ENCODE measurements around the gene GABBR2.
"Not testable (repeated sequence)": the region's sequence is repeated elsewhere in the genome, so short reads cannot be mapped to it uniquely, and the experiment has no call there.

Gene GABBR2

DNA sequence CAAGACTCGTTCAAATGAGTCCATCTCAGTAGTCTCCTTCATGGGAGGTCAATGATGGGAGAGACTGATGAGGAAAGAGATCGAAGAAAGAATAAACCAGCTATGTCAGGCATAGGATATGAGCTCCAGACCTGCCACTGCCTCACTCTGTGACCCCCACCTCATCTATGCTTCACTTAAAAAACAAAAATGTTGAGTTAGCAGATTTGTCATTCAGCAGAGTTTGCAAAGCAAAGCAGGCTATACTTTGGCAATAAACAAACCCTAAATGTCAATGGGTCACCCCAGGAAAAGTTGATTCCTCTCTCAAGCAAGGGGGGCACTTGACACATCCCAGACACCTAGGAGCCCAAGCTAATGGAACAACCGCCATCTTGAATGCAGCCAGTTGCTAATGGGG lies 117.0 kb downstream of the GABBR2 start:
- no peak for DNase-seq

DNA sequence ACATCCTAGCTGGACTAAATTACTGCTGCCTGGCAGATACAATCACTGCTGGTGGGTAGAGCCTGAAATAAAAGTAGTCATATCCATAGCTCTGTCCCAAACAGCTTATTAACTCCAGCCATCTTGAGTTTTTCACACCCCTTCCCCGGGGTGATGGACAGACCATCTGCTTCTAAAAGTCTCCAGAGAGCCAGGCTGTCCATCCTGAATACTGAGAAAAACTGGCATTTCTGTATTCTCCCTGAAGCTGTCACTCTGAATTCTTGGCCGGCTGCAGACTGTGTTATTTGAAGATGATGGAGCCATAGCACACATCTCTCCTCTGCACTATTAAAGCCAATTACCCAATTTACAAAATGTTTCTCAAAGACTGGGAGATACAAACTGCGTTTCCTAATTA lies 118.6 kb downstream of the GABBR2 start:
- DNase-seq, result no peak

DNA sequence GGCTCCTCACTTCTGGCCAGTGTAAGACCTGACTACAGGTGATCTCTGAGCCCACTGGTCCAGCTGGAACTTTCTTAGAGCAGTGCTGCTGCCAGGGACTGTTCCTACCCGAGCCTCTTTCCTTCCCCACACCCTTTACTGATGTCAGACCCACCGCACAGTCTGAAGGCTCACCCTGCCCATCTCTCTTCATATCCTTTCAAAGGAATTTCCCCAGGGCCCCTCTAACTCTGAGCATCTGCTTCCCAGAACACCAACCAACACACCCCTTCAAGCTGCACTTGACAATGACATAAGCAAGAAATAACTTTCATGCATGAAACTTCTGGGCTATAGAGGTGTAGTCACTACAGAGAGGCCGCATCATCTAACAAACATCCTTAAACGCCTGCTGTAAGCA lies 119.6 kb downstream of the GABBR2 start:
- DNase-seq, result no peak

DNA sequence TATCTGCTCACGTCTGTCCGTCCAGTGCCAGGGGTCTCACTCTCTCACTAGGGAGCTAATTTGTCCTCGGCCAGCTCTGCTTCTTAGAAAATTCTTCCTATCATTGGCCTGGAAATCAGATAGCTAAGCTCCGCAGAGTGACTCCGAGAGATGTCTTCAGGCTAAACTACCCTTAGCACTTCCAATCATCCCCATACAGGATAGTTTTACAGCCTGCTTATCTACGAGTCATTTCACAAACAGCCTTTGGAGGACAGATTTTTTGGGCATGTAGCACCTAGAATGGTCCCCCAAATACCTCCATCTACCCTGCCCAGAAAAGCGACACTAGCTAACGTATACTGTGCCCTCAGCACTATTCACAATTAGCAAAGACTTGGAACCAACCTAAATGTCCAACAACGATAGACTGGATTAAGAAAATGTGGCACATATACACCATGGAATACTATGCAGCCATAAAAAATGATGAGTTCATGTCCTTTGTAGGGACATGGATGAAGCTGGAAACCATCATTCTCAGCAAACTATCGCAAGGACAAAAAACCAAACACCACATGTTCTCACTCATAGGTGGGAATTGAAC lies 123.8 kb downstream of the GABBR2 start:
- not testable (repeated sequence) for DNase-seq

DNA sequence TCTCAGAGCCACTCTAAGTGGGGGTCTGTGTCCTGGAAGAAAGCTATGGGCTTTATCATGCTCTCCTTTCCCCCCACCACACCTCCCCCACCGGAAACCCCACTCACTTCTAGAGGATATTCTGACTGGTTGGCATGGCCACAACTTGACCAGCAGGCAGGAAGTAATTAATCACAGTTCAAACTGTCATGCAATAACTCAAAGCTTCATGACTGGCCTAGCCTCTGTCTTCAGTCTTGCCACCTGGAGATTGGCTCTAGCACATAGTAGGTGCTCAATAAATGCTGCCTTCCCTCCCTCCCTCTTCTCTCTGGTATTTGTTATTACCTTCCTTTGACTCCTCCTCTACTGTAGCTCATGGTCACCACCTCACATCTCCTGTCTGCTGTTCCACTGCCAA lies 124.7 kb downstream of the GABBR2 start:
- DNase-seq, result no peak

DNA sequence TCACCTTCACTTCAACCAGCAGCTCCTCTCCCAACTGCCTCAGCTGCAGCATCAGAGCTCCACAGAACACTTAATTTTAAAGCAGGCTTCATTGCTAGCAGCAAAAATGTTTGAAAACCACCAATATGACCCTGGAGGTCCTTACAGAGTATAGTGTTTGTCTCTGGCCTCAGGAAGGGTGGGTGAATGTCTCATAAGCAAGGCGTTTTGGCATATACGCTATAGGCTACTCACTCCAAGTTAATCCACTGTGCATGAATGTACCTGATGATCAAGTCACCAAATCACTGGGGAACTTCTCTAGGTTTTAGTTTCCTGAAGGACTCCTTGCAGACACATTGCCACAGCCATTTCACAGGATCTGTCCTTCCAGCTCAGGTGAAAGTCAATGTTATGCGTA lies 125.3 kb downstream of the GABBR2 start:
- DNase-seq, result no peak

DNA sequence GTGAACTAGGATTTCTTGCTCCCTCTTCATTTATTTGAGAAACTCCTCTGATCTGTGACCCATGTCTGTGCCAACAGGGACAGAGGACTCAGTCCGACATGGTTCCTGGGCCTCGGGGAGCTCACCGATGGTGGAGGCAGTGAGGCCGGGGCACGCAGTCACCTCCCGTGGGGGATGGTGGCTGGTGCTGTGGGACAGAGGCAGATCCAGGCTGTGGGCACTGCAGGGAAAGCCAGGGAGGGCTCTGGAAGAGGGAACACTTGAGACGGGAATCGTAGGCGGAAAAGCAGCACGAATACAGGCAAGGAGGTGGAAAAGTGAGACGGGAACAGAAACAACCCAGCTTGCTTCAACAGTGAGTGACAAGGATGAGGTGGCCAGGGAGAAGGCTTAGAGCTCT lies 127.8 kb downstream of the GABBR2 start:
- no peak for DNase-seq

DNA sequence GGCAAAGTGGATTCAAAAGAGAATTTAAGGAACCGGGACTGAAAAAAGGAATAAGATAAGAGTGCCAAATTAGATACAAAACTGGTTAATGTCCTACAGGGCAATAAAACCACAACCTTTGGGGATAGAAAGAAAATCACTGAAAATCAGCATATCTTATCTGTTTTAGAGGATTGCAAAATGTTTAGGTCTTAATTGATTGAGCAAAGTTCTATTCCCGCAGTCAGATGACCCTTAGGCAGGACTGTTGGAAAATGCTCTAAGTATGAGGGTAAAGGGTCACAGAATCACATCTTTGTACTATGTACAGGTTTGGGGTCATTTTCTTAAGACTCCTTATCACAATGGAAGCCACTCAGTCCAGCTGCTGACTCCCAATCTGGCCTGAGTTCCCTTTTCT lies 129.0 kb downstream of the GABBR2 start:
- no peak for DNase-seq

DNA sequence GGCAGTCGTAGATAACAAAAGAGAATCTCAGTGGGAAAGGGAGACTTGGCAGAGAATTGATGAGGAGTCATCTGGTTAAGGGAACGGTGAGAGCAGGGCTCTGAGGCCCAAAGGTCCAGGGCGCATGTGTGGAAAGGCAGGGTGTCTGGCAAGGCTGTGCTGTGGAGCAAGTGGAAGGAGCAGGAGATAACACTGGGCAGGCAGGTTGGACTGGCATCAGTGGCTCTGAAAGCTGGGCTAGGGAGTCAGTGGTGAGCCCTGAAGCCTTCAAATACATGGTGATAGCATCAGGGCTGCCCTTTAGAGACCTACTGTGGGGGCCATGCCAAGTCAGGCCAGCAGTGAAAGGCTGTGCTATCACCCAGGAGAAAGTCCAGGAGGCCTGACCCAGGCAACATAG lies 131.3 kb downstream of the GABBR2 start:
- no peak for DNase-seq

DNA sequence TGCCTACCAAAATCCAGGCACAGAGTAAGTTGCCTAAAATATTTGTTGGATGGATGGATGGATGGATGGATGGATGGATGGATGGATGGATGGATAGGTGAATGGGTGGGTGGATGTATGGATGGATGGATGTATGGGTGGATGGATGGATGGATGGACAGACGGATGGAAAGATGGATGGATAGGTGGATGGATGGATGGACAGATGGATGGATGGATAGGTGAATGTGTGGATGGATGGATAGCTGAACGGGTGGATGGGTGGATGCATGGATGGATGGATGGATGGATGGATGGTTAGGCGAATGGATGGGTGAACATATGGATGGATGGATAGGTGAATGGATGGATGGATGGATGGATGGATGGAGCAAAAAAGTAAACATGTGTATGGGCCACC lies 131.9 kb downstream of the GABBR2 start:
- no peak for DNase-seq

DNA sequence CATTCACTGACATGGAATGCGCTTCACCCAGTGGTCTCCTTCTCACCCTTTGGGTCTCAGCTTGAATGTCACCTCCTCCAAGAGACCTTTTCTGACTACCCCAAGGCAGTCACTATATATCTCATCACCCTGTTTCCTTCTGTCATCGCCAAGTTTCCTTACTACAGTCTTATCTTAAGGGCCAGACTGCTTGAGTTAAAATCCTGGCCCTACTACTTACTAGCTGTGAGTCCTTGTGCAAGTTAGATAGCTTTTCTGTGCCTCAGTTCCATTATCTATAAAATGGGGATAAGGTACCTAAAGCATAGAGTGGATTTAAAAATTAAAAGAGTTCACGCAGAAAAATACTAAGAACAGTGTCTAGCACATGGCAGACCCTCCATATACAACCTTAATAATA lies 132.4 kb downstream of the GABBR2 start:
- DNase-seq, result no peak

DNA sequence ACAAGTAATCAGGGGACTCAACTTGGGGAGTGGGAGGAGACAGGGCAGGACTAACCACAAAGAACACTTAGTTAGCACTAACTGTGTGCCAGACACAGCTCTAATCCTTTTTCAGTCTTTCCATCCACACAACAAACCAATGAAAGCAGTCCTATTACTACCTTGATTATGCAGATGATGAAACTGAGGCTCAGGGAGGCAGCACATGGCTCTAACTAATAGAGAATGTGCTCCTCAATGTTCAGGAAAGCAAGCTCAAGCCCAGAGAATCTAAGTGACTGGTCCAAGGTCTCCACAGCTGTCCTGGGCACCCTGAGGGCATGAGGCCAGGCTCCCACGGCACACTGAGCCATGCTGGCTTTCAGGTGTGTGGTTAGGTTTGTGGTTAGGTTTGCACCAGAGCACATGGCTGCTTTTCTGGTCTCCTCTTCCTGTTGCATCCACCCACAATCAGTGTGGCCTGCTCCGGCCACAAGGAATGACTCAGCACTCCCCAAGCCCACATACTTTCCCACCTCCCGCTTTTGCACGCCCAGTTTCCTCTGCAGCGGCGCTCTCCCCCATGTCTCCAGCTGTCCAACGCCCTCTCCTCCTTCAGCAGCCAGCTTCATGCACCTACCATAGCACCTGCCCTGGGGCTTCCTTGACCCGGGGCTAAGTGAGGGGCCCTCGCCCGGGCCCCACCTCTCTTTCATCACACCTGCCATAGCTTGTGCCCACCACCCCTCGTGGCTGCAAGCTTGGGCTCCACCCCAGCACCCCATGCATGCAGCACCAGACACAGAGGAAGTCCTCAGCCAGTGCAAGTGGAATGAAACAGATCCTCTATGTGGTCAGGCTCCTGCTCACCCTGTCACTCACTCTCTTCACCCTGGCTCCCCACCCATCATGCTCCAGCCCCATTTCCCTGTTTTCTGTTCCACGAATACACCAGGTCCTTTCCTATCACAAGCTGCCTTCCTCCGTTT lies 133.1 kb downstream of the GABBR2 start:
- DNase-seq, result peak; percentile 10 to 13

DNA sequence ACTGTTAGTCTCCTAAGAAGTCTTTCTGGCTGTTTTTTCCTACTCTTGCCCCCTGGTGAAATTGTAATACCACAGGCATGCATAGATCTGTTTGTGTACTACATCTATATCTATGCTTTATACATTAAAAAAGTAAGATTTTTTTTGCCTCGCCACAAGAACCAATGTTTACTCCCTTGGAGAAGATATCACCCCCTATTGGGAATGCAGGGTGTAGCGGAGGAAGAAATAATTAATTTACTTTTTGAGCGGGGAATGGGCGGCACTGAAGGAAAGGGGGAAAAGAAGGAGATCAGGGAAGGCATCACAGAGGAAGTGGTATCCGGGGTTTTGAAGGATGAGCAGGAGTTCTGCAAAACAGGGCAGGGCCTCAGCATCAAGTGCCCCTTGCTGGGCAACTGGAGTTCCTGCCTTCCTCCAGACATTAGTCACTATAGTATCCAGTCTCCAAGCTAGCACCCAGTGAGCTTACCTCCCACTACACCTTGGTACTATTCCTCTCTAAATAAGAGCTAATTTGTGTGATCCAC lies 134.9 kb downstream of the GABBR2 start:
- DNase-seq, result no peak

DNA sequence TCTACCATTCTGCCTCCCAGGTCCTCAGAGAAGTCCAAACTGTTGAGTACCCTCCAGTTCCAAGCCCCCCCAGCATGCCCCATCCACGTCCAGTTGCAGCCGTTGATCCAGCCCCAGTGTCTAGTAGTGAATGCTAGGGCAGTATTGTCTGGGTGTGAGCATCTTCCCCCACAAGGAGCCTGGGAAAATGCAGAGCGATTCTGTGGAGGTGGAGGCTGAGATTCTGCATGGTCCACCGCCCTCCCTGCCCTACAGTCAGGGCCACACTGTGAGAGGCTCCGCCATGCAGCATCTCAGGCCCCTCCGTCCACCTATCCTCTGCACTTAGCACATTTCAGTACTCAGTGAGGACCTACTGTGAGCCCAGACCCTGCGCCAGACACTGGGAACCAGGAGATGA lies 135.9 kb downstream of the GABBR2 start:
- no peak for DNase-seq

DNA sequence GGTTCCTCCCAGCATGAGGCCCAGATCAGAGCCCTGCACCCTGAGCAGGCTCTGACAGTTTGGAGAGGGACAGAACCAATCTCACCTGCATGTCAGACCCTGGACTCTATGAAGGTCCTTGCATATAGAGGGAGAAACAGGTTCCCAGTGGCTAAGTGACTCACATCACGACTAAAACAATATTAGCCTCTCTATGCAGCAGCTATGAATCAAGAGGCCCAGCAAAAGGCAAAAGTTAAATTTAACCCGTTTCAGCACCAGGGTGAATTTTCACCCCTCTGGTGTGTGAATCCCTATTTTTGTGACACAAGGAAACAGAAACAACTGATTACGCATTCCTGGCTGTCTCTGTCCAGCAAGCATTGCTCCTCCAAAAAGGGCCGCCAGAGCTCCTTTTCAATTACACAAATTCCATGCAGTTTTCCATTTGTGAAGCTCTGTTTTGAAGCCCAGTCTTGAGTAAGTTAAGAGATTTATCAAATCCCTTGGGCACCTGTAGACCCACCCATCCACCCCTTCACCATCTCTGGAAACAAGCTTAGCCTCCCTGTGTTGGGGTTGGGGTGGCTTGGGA lies 136.6 kb downstream of the GABBR2 start:
- no peak for DNase-seq

DNA sequence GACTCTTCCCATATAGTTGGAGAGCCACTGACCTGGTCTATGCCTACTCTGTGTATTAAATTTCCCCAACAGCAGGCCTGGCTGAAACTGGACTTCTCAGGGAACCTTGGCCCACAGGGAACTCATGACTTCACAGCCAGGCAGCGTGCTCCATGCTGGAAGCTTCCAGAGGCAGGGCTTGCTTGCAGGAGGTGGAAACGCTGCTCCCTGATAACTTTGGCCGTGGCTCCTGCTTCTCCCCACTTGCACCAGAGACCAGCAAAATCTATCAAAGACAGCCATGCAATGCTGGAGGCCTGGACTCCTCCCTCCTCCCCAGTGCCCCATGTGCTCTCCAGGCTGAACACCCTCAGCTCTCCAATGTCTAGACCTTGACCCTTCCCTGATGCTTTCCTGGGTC lies 137.1 kb downstream of the GABBR2 start:
- DNase-seq, result no peak

DNA sequence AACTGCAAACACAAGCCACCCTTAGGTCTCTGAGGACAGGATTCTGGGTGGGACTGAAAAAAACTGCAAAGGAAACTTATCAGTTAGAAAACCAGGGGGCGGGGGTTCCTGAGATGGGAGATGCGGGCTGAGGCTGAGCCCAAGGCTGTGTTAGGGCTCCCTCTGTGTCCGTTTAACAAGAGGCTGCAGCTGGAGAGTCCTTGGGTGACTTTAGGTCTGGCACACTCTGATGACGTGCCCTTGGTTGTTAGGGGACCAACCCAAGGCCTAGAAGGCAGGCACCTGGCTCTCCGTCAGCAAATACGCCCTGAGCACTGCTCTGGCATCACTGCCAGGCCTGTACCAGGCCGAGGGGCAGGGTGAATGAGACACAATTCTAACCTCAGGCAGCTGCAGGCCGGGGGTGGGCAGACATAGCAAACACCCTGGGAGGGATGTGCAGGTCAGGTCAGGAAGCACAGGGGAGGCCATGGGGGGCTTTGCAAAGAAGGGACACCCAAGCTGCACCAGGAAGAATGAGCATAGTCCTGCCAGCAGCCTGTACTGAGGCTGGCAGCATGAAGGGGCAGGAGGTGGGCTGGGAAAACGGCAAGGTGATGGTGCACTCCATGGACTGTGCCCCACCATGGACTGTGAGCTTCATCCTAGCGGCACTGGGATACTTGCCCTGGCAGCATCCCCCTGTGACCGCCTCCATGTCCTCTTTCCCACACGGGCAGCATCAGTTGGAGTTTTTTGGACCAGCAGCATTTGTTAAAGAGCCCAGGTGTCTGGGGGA lies 137.9 kb downstream of the GABBR2 start:
- DNase-seq, result no peak

DNA sequence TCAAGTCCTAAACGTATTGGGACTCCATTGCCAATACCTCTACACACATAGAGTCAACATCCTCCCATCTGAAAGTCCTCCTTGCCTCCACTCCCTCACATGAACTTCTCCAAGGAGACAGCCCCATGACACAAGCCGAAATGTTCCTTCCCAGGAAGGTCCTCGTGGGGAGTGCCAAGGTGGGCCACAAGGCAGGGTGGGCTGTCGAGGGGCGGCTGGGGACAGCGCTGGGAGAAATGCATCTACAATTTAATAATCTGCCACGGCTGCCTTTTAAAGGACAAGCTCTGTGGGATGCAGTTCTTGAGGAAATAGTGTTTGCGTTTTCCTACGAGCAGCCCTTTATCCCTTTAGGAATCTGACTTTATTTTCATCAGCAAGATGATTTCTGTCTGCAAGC lies 138.7 kb downstream of the GABBR2 start:
- no peak for DNase-seq

DNA sequence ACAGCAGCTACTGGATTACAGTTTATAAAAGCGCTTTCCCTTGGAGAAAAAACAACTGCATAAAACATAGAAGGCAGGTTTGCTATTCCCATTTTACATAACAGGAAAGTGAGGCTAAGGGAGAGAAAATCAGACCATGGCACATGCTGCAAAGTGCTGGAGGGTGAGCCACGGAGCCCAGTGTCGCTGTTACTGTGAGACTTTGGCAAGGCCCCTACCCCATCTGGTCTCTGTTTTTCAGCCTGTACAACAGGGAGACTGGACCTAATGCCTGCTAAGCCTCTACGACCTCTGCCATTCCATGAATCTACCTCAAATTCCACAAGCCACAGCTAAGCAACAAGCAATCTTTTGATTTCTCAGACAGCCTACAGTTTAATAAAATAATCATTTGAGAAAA lies 139.2 kb downstream of the GABBR2 start:
- DNase-seq, result no peak

DNA sequence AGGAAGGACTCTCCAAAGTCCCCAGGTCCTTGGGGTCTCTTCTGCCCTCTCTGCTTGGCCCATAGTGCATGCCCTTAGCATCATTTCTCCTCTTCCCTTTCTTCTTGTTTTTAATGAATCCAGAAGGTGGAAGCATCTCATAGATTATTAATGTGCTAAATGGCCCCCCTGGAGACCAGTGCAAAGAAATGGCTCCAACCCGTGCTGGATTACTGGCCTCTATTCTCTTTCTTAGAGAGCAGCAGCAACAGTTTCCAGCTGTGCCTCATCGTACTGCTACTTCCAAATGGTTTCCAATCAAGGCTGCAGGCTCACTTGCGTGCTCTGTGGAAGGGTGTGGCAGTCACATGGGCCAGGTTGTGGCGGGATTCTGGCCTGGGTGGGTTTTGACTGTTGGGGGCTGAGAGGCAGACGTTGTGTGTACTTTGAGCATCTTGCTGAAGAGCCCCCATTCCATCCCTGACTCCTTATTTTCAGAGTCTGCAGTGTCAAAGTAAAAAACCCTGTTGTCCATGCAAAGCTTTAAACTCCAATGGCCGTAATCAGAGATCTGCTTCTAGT lies 139.7 kb downstream of the GABBR2 start:
- no peak for DNase-seq

DNA sequence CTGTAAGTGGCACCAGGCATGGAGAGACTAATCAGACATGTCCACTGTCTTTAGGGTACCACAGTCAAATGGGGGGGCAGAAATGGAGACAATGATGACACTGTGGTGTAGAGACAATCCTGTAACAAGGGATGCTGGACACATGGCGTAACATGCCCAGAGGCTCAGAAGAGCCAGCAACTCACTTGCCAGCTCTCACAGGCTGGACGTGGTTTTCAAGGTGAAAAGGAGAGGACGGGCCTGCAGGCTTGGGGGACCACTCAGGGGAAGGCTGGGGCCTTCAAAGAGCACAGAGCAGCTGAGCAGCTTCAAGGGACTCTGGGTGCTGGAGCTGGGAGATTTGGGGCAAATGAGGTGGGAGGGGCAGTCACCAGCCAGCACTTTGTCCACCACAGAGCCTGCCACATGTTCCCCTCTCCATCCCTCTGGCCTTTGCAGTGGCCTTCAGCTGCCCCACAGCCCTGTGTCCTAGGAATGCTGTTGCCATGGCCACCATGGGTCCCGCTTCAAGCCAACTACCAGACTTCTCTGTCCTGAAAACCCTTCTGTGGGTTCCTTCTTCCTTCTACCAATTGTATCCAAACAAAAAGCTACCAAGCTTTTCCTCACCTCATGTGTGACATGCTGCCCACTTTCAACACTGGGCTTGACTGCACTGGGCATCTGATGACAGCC lies 140.4 kb downstream of the GABBR2 start:
- DNase-seq, result no peak

DNA sequence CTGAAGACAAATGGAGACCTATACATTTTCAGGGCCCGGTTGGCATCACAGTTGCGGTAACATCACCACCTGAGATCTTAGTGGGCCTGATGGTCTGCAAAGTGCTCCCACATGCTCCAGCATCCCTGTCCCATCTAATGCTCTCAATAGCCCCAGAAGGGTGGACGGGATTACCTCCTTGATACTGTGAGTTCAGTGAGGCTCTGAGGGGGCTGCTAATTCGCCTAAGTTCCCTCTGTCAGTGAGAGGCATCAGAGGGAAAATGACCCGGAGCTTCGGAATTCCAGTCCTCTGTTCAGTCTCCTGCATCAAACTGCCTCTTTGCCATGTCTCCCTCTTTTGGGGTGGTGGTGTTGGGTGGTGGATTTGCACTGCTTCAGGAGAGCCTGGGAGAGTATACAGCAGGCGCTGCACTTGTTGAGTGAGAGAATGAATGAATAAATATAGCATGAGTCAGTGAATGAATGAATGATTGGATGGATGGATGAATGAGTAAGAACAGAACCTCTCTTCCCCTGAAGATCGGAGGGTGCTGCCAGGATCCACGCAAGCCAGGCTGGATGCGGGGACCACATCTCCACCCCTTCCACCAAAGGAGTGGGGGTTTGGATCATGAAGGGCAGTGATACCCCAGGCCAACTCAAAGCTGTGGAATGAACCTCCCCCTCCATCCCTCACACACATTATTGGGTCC lies 141.0 kb downstream of the GABBR2 start:
- no peak for DNase-seq
